ENCODE data around the gene RNMT. TPM values are rescaled to one million over a fixed set of nuclear protein-coding genes. Genes with fewer than 3 reads are reported as not detected.

RNMT gene
- total RNA-seq, 1 donor from 2014 or later, result 30.7 TPM

GRCh38 chr18:13710414-13710831 lies 16.1 kb upstream of the RNMT start:
- no peak overlapping the region for H3K27ac Mint-ChIP-seq (ENCODE audit: unreplicated experiment)
- no peak for DNase-seq (ENCODE audit: low spot score)
- H3K27me3 Mint-ChIP-seq (ENCODE audit: unreplicated experiment), result no peaks in the 10 kb centered on the region

GRCh38 chr18:13712400-13713131 lies 13.9 kb upstream of the RNMT start:
- no peak for DNase-seq (ENCODE audit: low spot score)
- Mint-ChIP-seq H3K9me3 (ENCODE audit: unreplicated experiment) (peaks cover 7% of the 10 kb centered on the region), H3K4me1 (ENCODE audit: unreplicated experiment) (peaks cover 5% of the 10 kb centered on the region), H3K4me3 (ENCODE audit: unreplicated experiment) (no peak overlapping the region), H3K27me3 (ENCODE audit: unreplicated experiment) (no peaks in the 10 kb centered on the region), H3K36me3 (ENCODE audit: low read depth, unreplicated experiment) (peaks cover 4% of the 10 kb centered on the region), H3K27ac (ENCODE audit: unreplicated experiment) (no peak overlapping the region)
- TF ChIP-seq CTCF (IDR thresholded peaks at IDR 0.05; ENCODE audit: unreplicated experiment), result no peak

More at GRCh38 chr18:13710414-13710831, 16.1 kb upstream of the RNMT start:
- Mint-ChIP-seq H3K36me3 (ENCODE audit: low read depth, unreplicated experiment) (peaks cover 8% of the 10 kb centered on the region), H3K4me1 (ENCODE audit: unreplicated experiment) (peaks cover 5% of the 10 kb centered on the region), H3K4me3 (ENCODE audit: unreplicated experiment) (no peak overlapping the region), H3K9me3 (ENCODE audit: unreplicated experiment) (peaks cover 14% of the 10 kb centered on the region)
- no peak for TF ChIP-seq CTCF (IDR thresholded peaks at IDR 0.05; ENCODE audit: unreplicated experiment)

GRCh38 chr18:13713455-13714055 lies 12.9 kb upstream of the RNMT start:
- Mint-ChIP-seq H3K36me3 (ENCODE audit: low read depth, unreplicated experiment) (no peaks in the 10 kb centered on the region), H3K4me3 (ENCODE audit: unreplicated experiment) (no peak overlapping the region), H3K27me3 (ENCODE audit: unreplicated experiment) (no peaks in the 10 kb centered on the region), H3K9me3 (ENCODE audit: unreplicated experiment) (peaks cover 7% of the 10 kb centered on the region), H3K4me1 (ENCODE audit: unreplicated experiment) (peaks cover 5% of the 10 kb centered on the region), H3K27ac (ENCODE audit: unreplicated experiment) (no peak overlapping the region)
- TF ChIP-seq CTCF (IDR thresholded peaks at IDR 0.05; ENCODE audit: unreplicated experiment), result no peak
- DNase-seq (ENCODE audit: low spot score), result no peak

GRCh38 chr18:13715330-13715729 lies 11.1 kb upstream of the RNMT start:
- Mint-ChIP-seq H3K4me1 (ENCODE audit: unreplicated experiment) (peaks cover 5% of the 10 kb centered on the region), H3K27ac (ENCODE audit: unreplicated experiment) (no peak overlapping the region), H3K4me3 (ENCODE audit: unreplicated experiment) (no peak overlapping the region), H3K27me3 (ENCODE audit: unreplicated experiment) (no peaks in the 10 kb centered on the region), H3K36me3 (ENCODE audit: low read depth, unreplicated experiment) (no peaks in the 10 kb centered on the region), H3K9me3 (ENCODE audit: unreplicated experiment) (no peaks in the 10 kb centered on the region)
- no peak for TF ChIP-seq CTCF (IDR thresholded peaks at IDR 0.05; ENCODE audit: unreplicated experiment)
- DNase-seq (ENCODE audit: low spot score), result no peak

GRCh38 chr18:13716916-13717315 lies 9.6 kb upstream of the RNMT start:
- Mint-ChIP-seq H3K4me1 (ENCODE audit: unreplicated experiment) (peaks cover 5% of the 10 kb centered on the region), H3K9me3 (ENCODE audit: unreplicated experiment) (no peaks in the 10 kb centered on the region), H3K27ac (ENCODE audit: unreplicated experiment) (no peak overlapping the region), H3K27me3 (ENCODE audit: unreplicated experiment) (no peaks in the 10 kb centered on the region), H3K36me3 (ENCODE audit: low read depth, unreplicated experiment) (no peaks in the 10 kb centered on the region), H3K4me3 (ENCODE audit: unreplicated experiment) (no peak overlapping the region)
- no peak for TF ChIP-seq CTCF (IDR thresholded peaks at IDR 0.05; ENCODE audit: unreplicated experiment)
- no peak for DNase-seq (ENCODE audit: low spot score)
